Pons (tissue), 1 donor: ENCODE measurements around the gene MSH2.
A peak's percentile ranks its signal among the peaks of the same experiment; 100 is the strongest.
"Not testable (repeated sequence)": the region's sequence is repeated elsewhere in the genome, so short reads cannot be mapped to it uniquely, and the experiment has no call there.

Source experiments
- DNase-seq: peaks from one replicate; pipeline ENCODE4 v3.0.0-alpha.2; 2016; ENCODE audit warnings: low spot score

The MSH2 gene

DNA sequence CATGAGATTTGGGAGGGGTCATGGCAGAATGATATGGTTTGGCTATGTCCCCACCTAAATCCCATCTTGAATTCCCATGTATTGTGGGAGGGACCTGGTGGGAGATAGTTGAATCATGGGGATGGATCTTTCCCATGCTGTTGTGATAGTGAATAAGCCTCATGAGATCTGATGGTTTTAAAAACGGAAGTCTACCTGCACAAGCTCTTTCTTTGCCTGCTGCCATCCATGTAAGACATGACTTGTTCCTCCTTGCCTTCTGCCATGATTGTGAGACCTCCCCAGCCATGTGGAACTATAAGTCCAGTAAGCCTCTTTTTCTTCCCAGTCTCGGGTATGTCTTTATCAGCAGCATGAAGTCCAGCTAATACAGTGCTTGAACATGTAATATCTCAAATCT lies 5.0 kb downstream of the MSH2 start:
- DNase-seq, result not testable (repeated sequence)

DNA sequence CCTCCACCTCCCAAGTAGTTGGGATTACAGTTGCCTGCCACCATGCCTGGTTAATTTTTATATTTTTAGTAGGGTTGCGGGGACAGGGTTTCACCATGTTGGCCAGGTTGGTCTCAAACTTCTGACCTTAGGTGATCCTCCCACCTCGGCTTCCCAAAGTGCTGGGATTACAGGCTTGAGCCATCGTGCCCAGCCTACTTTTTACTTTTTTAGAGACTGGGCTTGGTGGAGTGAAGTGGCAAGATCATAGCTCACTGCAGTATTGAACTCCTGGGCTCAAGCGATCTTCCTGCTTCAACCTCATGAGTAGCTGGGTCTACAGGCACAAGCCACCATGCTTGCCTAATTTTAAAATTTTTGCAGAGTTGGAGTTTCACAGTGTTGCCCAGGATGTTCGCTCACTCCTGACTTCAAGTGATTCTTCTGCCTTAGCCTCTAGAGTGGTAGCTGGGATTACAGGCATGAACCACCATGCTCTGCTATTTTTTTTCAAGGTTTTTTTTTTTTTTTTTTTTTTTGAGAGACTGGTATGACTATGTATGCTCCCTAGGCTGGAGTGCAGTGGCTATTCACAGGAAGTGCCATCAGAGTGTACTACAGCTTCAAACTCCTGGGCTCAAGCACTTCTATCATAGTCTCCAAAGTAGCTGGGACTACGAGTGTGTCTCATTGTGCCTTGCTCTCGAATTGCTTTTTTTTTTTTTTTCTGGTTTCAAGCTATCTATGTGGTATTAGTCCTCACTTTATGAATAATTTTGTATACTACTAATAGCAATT lies 11.9 kb downstream of the MSH2 start:
- DNase-seq, result no peak

DNA sequence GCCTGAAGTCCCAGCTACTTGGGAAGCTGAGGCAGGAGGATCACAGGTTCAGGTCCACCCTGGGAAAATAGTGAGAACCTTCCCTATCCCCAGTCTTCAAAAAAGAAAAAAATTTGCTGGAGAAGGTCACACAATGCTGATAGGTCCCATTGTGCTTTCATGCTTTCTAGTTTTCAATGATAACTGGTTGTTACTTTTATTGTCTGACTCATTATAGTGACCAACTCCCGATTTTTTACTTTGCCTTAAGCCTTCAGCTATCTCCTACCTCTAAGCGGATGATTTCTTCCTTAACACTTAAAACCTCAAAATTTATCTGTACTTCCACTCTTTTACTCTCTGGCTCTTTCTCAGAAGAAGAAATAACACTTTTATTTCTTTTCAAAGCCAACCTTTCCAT lies 17.3 kb downstream of the MSH2 start:
- DNase-seq, result no peak

DNA sequence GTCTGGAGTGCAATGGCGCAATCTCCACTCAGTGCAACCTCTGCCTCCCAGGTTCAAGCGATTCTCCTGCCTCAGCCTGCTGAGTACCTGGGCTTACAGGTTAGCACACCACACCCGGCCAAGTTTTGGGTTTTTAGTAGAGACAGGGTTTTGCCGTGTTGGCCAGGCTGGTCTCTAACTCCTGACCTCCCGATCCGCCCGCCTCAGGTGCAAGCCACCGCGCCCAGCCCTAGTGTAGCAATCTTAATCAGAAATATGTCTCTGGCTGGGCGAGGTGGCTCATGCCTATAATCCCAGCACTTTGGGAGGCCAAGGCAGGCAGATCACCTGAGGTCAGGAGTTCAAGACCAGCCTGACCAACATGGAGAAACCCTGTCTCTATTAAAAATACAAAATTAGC lies 17.7 kb downstream of the MSH2 start:
- not testable (repeated sequence) for DNase-seq

DNA sequence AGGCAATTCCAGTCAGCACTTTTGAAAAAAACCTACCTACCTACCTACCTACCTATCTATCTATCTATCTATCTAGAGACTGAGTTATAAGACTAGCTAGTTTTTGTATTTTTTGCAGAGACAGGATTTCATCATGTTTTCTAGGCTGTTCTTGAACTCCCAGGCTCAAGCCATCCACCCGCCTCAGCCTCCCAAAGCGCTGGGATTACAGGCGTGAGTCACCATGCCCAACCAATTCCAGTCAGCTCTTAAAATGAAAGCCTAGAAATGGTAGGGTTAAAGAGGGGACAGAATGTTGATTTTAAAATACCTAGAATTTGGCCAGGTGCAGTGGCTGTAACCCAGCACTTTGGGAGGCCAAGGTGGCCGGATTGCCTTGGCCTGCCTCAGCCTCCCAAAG lies 19.1 kb downstream of the MSH2 start:
- no peak for DNase-seq

DNA sequence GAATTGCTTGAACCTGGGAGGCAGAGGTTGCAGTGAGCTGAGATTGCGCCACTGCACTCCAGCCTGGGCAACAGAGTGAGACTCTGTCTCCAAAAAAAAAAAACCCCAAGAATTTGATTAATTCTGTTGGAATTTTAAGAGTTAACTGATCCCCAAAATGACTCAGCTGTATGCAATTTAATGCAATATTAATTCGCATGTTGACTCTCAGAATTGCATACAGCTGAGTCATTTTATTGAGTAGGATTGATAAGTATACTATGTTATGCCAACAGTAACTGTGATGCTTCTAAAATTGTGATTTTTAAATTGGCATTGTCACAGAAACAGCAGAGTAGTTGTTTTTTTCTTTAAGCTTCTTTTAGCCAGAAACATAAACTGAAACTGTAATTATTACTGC lies 19.6 kb downstream of the MSH2 start:
- no peak for DNase-seq

DNA sequence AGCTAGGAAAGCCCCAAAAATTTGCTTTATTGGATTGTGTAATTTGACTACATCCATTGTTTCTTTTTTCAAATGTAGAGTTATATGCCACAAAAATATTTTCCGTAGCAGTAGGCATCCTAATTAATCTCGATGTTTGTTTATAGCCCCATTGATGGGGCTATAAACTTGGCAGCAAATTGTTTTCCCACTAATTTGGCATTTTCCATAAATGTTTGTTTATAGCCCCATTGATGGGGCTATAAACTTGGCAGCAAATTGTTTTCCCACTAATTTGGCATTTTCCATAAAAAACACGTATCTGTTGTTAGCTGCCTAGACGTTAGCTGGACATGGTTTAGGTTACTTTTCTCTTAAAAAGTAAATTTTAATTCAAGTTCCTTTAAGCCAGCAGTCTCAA lies 23.8 kb downstream of the MSH2 start:
- DNase-seq, result no peak

DNA sequence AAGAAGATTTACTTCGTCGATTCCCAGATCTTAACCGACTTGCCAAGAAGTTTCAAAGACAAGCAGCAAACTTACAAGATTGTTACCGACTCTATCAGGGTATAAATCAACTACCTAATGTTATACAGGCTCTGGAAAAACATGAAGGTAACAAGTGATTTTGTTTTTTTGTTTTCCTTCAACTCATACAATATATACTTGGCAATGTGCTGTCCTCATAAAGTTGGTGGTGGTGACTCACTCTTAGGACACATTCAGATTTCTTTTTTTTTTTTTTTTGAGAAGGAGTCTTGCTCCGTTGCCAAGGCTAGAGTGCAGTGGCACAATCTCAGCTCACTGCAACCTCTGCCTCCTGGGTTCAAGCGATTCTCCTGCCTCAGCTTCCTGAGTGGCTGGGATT lies 26.8 kb downstream of the MSH2 start:
- DNase-seq, result no peak

DNA sequence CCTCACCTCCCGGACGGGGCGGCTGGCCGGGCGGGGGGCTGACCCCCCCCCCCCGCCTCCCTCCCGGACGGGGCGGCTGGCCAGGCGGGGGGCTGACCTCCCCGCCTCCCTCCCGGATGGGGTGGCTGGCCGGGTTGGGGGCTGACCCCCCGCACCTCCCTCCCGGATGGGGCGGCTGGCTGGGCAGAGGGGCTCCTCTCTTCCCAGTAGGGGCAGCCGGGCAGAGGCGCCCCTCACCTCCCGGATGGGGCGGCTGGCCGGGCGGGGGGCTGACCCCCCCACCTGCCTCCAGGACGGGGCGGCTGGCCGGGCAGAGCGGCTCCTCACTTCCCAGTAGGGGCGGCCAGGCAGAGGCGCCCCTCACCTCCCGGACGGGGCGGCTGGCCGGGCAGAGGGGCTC lies 30.1 kb downstream of the MSH2 start:
- not testable (repeated sequence) for DNase-seq

DNA sequence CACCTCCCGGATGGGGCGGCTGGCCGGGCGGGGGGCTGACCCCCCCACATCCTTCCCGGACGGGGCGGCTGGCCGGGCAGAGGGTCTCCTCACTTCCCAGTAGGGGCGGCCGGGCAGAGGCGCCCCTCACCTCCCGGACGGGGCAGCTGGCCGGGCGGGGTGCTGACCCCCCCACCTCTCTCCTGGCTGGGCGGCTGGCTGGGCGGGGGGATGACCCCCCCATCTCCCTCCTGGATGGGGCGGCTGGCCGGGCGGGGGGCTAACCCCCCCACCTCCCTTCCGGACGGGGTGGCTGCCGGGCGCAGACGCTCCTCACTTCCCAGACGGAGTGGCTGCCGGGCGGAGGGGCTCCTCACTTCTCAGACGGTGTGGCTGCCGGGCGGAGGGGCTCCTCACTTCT lies 30.5 kb downstream of the MSH2 start:
- not testable (repeated sequence) for DNase-seq

DNA sequence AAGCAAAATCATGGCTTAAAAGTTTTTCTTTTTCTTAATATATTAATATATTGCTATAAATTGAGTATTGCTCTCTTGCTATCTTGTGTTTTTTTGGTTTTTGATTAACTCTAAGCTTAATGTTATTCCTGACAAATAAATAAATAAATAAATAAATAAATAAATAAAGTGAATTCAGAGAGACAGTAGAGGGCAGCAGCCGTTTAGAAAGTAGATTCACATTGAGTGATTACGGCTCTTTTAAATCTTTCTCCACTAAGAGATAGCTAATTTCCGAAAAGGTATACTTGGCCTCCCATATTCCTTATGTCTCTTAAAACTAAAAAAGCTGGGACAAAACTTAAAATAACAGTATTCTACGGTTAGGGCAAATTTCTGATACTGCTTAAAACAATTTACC lies 34.3 kb downstream of the MSH2 start:
- peak; percentile 81 for DNase-seq

DNA sequence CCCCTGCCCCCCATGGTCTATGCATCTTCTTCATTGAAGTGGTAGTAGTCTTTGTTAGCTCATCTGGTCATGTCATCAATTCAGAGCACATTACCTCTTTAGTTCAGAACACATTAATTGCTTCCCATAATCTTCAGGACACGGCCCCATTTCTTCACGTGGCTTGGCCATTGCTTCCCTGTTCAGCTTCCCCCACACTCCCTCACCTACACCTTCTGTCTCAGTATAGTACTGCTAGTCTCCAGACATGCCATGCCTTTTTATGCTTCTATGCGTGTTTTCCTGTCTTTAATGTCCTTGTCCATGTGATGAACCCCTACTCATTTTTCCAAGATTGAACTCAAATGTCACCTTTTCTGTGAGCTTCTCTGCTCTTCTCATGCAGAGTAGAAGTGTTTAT lies 35.1 kb downstream of the MSH2 start:
- no peak for DNase-seq

DNA sequence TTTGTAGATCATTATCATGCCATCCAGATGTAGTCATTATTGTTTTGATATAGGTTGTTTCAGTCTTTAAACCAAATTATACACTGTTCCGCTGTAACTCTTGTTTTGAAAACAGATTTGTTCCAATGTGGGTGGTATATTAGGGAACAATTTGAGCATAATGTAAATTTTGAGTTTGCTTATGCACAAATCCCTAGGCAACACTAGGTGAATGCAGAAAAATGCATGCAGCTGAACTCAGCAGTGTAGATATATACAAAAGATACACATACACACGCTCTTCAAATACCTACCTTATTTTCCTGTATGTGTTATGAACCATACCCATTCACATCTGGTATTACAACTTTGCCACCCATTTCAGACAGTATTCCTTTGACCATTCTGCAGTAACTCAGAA lies 35.8 kb downstream of the MSH2 start:
- DNase-seq, result no peak

DNA sequence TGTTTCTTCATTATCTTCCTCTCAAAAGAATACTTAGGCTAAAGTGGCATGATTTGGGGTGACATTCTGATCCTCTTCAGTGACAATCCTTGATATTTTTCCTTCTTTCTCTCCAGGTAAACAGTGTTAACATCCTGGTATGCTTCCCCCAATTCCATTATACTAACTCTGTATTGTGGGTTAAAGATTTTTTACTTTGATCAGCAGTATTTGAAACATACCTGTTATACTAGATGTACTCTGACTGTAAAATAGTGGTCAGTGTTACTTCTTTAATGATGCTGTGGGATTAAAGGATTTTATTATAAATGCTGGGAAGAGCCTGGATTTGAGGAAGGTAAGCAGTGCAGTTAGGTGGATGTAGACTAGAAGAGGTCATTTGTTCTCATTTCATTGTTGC lies 48.8 kb downstream of the MSH2 start:
- no peak for DNase-seq

DNA sequence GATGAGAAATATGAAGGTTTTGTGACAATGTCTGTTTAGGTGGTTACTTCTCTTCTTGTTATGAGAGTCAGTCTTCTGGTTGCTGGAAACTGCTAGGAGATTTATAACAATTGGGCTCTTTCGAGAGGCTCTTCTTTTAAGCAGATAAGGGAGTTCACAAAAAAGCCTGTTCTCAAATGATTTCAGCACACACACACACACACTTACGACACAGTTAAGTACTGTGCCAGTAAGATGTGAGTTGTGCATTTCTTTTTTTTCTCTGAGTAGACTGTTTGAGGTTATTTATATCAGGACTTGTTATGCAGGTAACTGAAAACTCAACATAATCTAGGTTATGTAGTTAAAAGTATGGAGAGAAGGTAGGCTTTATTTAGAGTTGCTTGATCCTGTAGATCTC lies 49.8 kb downstream of the MSH2 start:
- no peak for DNase-seq

DNA sequence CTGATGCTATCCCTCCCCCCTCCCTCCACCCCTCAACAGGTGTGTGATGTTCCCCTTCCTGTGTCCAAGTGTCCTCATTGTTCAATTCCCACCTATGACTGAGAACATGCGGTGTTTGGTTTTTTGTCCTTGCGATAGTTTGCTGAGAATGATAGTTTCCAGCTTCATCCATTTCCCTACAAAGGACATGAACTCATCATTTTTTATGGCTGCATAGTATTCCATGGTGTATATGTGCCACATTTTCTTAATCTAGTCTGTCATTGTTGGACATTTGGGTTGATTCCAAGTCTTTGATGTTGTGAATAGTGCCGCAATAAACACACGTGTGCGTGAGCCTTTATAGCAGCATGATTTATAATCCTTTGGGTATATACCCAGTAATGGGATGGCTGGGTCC lies 51.9 kb downstream of the MSH2 start:
- DNase-seq, result not testable (repeated sequence)

DNA sequence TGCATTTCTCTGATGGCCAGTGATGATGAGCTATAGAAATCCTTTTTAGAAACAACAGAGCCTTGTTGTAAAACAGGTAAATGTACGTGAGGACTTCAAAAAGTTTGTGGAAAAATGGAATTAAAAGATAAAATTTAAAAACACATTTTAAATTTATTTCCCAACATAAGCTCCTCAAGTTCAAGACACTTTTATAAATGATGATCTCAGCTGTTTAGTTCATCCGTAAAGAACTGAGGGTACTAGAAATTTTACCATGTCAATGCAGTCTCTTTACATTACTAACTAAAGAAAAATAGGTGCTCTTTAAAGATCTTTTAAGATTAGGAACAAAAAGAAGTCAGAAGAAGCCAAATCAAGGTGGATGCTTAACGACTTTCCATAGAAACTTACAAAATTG lies 52.5 kb downstream of the MSH2 start:
- DNase-seq, result no peak

DNA sequence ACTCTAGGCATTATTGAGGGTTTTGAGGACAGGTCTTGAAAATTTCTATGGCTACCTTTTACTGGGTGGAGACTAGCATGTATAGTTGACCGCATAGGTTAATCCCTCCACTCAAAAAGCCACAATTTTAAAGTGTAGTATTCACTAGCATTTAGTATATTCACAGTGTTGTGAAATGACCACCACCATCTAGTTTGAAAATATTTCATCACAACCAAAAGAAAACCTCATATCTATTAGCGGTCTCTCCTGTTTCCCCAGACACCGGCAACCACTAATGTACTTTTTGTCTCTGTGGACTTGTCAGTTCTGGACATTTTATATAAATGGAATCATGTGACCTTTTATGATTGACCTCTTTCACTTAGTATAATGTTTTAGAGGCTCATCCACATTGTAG lies 53.9 kb downstream of the MSH2 start:
- DNase-seq, result no peak

DNA sequence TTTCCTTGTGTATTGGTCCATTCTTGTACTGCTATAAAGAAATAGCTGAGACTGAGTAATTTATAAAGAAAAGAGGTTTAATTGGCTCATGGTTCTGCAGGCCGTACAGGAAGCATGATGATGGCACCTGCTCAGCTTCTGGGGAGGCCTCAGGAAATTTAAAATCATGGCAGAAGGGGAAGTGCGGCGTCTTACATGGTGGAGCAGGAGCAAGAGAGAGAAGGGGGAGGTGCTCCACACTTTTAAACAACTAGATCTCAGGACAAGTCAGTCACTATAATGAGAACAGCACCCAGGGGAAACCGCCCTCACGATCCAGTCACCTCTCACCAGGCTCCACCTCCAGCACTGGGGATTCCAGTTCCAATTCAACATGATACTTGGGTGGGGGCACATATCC lies 54.3 kb downstream of the MSH2 start:
- no peak for DNase-seq

DNA sequence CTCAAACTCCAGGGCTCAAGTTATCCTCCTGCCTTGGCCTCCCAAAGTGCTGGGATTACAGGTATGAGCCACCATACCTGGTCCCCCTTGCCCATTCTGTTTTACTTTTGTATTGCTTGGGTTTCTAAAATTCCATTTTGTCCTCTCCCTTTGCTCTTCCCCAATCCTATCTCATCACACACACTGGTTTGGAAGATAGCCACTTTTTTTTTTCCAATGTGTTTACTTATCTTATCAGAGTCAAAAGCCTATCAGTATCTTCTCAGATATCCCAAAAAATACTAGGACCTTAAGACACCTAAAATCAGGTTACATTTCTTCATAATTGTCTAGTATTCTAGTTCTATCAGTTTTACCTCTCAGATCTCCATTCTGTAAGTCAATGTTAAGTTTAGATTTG lies 56.1 kb downstream of the MSH2 start:
- no peak for DNase-seq

DNA sequence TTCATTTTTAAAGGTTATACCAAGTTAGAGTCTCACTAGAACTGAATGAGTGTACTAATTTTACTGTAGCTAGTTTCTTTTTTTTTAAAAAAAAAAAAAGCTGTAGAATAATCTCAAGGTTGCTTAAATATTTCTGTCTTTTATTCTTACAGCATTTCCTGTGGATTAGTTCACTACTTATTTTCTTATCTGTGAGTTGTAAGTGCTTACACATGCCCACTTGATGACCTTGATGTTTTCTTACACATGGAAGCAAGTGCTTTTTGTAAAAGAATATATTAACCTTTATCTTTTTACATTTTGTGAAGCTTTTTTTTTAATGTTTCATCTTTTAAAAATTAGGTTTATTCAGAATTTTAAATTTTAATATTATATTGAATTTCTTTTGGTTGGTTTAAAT lies 57.8 kb downstream of the MSH2 start:
- no peak for DNase-seq

DNA sequence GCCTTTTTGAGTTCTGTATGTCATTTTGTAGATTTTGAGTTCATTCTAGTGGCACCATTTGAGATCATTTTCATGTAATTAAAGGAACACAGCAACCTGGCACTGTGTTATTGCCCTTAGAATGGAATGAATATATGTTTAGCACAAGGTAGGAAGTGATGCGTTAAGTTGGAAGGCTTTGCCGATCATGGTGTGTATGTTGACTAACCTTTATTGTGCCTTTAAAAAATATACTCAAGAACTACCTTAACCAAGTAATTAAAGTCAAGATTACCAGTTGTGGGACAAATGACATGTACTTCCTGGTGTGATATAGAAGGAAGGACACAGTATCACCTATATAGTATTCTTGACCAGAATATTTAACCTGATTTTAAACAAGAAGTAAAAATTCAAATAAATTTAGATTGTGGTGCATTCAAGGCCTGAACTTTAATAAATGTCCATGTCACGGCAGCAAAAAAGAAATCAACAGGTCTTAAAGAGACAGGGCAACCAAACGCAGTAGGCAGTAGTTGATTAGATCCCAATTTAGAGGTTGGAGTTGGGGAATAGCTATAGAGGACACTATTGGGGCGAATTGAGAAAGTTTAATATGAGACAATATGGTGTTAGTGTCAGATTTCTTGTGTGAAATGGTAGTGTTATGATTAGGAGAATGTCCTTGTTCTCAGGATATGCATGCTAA lies 68.6 kb downstream of the MSH2 start:
- no peak for DNase-seq

DNA sequence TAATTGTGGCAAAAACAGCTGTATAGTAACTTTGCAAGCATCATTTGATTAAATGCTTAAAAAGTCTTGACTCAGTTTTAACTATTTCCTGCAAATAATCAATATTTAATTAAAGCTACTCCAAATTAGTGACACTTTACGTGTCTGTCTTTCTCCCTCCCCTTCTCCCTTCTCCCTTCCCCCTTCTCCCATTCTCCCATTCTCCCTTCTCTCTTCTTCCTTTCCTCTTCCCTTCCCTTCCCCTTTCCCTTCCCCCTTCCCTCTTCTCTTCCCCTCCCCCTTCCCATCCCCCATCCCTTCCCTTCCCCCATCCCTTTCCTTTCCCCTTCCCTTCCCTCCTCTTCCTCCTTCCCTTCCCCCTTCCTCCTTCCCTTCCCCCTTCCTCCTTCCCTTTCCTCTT lies 76.9 kb downstream of the MSH2 start:
- DNase-seq, result no peak

DNA sequence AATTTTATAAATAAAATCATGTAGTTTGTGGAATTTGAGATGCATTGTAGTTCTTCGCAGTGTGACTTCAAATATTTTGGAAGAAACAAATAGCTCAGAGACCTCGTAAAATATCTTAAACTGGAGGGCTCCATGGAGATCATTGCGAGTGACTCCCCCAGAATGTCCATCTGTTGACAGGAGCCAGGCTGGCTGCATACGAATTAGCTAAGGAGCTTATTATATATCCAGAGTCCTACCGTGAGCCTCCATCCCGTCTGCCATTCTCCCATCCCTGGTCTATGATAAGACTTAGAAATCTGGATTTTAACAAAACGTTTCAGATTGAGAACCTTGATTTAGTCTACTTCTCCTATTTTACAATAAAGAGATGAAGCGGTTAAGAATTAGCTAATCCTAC lies 80.2 kb downstream of the MSH2 start:
- no peak for DNase-seq
